ENCODE results near the gene CDS2.
A peak's percentile ranks its signal among the peaks of the same experiment; 100 is the strongest.

GRCh38 chr20:5191829-5192569 is 65.2 kb downstream of the CDS2 start:
- peak; percentile 42 to 91 (median 77) for TF ChIP-seq CTCF (IDR thresholded peaks at IDR 0.05)
- TF ChIP-seq POLR2AphosphoS5 (IDR thresholded peaks at IDR 0.05) = peak; percentile 69
- TF ChIP-seq POLR2A (IDR thresholded peaks at IDR 0.05) = no peak

Measured in prostate gland (tissue), 2 donors.